Cardiac muscle cell (in vitro differentiated cells and primary cell): ENCODE results near the gene EIF4H. TPM values are rescaled to one million over a fixed set of nuclear protein-coding genes. Genes with fewer than 3 reads are reported as not detected.

Experiments
- DNase-seq, 2 donors: peaks; one replicate each; pipeline versions ENCODE4 v3.0.0 to v3.0.0-alpha.2; 2010 to 2017; ENCODE audit warnings: low read depth in 1 of 2, low spot score in 1 of 2
- H3K27ac ChIP-seq: fragments of 200-600 bp; sonication (generic); 2 replicates; pipeline ENCODE4 v1.5.1; 2016
- H3K27me3 ChIP-seq: fragments of 200-600 bp; sonication (generic); 2 replicates; pipeline ENCODE4 v1.6.0; 2016; ENCODE audit warnings: control low read depth
- H3K36me3 ChIP-seq: fragments of 200-600 bp; sonication (generic); 2 replicates; pipeline ENCODE4 v1.5.1; 2016; ENCODE audit warnings: control low read depth
- H3K4me1 ChIP-seq: fragments of 200-600 bp; sonication (generic); 2 replicates; pipeline ENCODE4 v1.8.1; 2017; ENCODE audit warnings: low read depth, mild to moderate bottlenecking, mixed run types
- H3K4me3 ChIP-seq: fragments of 200-600 bp; sonication (generic); 2 replicates; pipeline ENCODE4 v1.5.1; 2016; ENCODE audit warnings: mild to moderate bottlenecking
- H3K9me3 ChIP-seq: fragments of 200-600 bp; sonication (generic); 2 replicates; pipeline ENCODE4 v1.5.1; 2017; ENCODE audit warnings: low read depth, mild to moderate bottlenecking, control low read depth
- polyA plus RNA-seq: library from polyadenylated mRNA; unstranded; fragments of >200 nt; fragmentation: Nextera tagmentation; extraction: Ambion mirVana; gene quantifications from 2 replicates; pipeline ENCODE4 v1.2.1, GENCODE V29; 2016
- total RNA-seq: library from RNA; depleted of rRNA; stranded (reverse); fragments of >200 nt; gene quantifications from 2 replicates; pipeline ENCODE4 v1.2.3, GENCODE V29; 2016
- TF ChIP-seq, protein P1 (sequence below): IDR thresholded peaks from 2 replicates; pipeline ENCODE4 v1.5.1; 2012; ENCODE audit warnings: low read depth, mild to moderate bottlenecking, low read length

The EIF4H gene
- total and polyA plus RNA-seq, 2 experiments from 2014 or later, result 323 to 330 TPM

DNA sequence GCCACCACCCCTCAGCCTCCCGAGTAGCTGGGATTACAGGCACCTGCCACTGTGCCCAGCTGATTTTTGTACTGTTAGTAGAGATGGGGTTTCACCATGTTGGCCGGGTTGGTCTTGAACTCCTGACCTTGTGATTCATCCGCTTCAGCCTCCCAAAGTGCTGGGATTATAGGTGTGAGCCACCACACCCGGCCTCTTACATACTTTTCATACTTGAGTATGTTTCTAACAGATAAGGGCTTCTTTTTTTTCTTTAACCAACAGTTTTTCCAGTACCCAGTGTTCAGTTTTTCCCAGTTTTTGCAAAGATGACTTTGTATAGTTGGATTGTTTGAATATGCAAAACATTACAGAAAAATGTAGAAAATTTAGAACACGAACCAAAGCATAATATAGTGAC lies 7.7 kb downstream of the EIF4H start:
- Histone ChIP-seq H3K4me1 (peaks cover 28% of the 10 kb centered on the region), H3K9me3 (no peaks in the 10 kb centered on the region), H3K27ac (peak overlapping the region; percentile 73), H3K36me3 (no peaks in the 10 kb centered on the region), H3K4me3 (no peak overlapping the region), H3K27me3 (no peaks in the 10 kb centered on the region)
- TF ChIP-seq, protein P1, sequence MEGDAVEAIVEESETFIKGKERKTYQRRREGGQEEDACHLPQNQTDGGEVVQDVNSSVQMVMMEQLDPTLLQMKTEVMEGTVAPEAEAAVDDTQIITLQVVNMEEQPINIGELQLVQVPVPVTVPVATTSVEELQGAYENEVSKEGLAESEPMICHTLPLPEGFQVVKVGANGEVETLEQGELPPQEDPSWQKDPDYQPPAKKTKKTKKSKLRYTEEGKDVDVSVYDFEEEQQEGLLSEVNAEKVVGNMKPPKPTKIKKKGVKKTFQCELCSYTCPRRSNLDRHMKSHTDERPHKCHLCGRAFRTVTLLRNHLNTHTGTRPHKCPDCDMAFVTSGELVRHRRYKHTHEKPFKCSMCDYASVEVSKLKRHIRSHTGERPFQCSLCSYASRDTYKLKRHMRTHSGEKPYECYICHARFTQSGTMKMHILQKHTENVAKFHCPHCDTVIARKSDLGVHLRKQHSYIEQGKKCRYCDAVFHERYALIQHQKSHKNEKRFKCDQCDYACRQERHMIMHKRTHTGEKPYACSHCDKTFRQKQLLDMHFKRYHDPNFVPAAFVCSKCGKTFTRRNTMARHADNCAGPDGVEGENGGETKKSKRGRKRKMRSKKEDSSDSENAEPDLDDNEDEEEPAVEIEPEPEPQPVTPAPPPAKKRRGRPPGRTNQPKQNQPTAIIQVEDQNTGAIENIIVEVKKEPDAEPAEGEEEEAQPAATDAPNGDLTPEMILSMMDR, result no peak
- no peak for DNase-seq

DNA sequence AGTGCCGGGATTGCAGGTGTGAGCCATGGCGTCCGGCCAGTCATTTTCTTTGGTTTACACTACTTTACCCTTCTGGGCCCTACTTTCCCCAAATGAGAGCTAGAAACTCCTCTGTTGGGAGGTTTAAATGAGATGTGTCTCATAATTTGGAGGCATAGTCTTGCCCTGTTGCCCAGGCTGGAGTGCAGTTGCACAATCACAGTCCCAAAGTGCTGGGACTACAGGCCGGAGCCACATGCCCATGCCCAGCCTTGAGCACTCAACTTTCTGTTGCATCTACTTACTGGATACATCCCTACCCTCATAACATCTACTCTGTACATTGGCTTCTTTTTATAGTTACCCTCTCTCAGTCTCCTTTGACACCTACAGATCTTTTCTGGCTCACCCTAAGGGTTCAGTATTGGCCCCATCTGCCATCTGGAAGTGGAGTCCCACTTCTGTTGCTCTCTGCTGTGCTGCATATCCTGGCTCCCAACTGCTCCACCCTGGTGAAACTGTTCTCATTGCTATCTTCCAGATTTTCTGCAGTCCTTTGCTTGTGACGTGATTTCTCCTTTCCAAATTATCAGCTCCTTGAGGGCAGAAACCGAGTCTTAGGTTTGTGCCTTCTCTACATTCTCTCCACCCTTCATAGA lies 8.4 kb downstream of the EIF4H start:
- Histone ChIP-seq H3K4me3 (no peak overlapping the region), H3K27me3 (no peaks in the 10 kb centered on the region), H3K4me1 (peaks cover 28% of the 10 kb centered on the region), H3K27ac (peak overlapping the region; percentile 73), H3K9me3 (no peaks in the 10 kb centered on the region), H3K36me3 (no peaks in the 10 kb centered on the region)
- TF ChIP-seq, protein P1, result no peak
- no peak for DNase-seq

DNA sequence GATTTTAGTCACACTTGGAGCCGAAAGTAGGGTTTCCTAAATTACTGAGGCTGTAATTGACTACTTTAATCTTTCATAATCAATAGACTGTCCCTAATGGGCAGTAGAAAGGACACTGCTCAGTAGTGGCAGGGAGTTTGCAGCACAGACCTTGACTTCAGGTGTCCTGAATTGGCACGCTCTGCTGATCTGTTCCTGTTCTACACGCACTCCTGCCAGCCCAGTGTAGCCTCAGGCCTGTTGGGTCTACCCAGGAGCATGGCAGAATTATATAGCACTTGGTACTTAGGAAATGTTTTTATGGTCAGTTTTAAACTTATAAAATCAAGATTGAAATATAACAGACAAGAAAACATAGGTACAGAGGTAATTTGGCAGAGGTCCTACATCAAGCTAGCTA lies 9.0 kb downstream of the EIF4H start:
- TF ChIP-seq, protein P1, result no peak
- no peak for DNase-seq
- Histone ChIP-seq H3K9me3 (no peaks in the 10 kb centered on the region), H3K27me3 (no peaks in the 10 kb centered on the region), H3K4me3 (no peak overlapping the region), H3K27ac (peak overlapping the region; percentile 73), H3K4me1 (peaks cover 28% of the 10 kb centered on the region), H3K36me3 (peaks cover 6% of the 10 kb centered on the region)

DNA sequence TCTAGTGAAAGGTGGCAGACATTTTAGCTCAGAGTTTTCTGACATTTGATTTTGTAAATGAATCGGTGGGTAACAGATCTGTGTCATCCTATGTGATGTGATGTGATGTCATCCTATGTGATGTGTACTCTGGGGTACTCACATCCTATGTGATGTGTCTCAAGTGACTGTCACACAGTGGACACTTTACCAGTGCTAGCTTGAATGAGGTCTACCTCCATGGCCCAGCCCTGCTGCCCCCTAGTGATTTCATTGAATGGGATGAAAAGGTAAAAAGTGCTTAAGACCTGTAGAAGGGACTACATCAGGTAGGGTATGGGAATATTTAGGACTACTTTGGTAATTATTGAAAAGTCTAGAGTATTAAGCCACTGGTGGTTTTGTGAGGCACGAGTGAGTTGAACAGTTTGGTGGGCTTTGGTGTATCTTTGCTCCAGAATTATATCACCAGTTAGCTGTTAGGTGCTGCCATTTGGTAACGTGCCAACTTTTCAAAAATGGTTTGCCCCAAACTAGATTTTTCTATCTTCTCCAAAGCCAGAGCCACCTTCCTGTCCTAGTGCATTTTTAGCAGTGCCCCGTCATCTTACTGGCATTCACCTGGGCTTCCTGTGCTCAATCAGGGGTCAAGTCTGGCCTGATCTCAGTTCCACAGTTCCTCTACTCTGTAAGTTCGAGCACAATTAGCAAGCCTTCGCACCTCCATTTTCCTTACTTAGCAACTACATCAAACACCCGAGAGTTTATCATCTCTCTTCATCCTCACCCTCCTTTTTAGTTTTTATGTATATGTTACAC lies 9.7 kb downstream of the EIF4H start:
- Histone ChIP-seq H3K27me3 (no peaks in the 10 kb centered on the region), H3K36me3 (peaks cover 11% of the 10 kb centered on the region), H3K4me1 (peaks cover 28% of the 10 kb centered on the region), H3K4me3 (no peak overlapping the region), H3K27ac (peak overlapping the region; percentile 73), H3K9me3 (no peaks in the 10 kb centered on the region)
- DNase-seq, result no peak
- TF ChIP-seq, protein P1, result peak; percentile 35

DNA sequence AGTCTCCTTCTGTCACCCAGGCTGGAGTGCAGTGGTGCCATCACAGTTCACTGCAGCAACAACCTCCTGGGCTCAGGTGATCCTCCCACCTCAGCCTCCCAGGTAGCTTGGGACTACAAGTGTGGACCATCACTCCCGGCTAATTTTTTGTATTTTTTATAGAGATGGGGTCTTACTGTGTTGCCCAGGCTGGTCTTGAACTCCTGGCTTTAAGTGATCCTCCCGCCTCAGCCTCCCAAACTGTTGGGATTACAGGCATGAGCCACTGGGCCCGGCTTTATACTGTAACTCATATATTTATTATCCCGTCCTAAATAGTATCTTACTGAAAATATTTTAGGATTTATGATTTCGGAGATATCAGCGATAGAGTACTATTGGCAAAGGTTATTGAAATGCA lies 10.9 kb downstream of the EIF4H start:
- peaks cover 23% of the 10 kb centered on the region for H3K36me3 ChIP-seq
- TF ChIP-seq, protein P1, result no peak
- H3K27ac ChIP-seq, result no peak overlapping the region

More for the DNA sequence above, 10.9 kb downstream of the EIF4H start:
- Histone ChIP-seq H3K27me3 (no peaks in the 10 kb centered on the region), H3K4me1 (peaks cover 28% of the 10 kb centered on the region), H3K9me3 (no peaks in the 10 kb centered on the region), H3K4me3 (no peak overlapping the region)
- no peak for DNase-seq
